K562 (cell line): ENCODE measurements around the gene IFNGR1. TPM values are rescaled to one million over a fixed set of nuclear protein-coding genes. Genes with fewer than 3 reads are reported as not detected.

ENCODE experiments used
- BCOR ChIP-seq: fragments of 450-650 bp; IDR thresholded peaks from 2 replicates; pipeline ENCODE4 v1.6.1; 2016
- E2F8 ChIP-seq: fragments of 450-650 bp; IDR thresholded peaks from 2 replicates; pipeline ENCODE4 v1.7.1; 2018; ENCODE audit warnings: mild to moderate bottlenecking, low read depth; ENCODE audit not compliant: partially characterized antibody
- FOXA1 ChIP-seq: fragments of 450-650 bp; IDR thresholded peaks from 2 replicates; pipeline ENCODE4 v1.6.1; 2016; ENCODE audit warnings: mild to moderate bottlenecking, borderline replicate concordance
- HLTF ChIP-seq: fragments of 450-650 bp; IDR thresholded peaks from 2 replicates; pipeline ENCODE4 v1.6.1; 2016
- ILK ChIP-seq: fragments of 450-650 bp; IDR thresholded peaks from 2 replicates; pipeline ENCODE4 v1.6.1; 2016; ENCODE audit warnings: missing genetic modification characterization, low read depth, mild to moderate bottlenecking, missing compliant biosample characterization, moderate library complexity, borderline replicate concordance
- IRF1 ChIP-seq: sonication (generic); formaldehyde crosslinking; IDR thresholded peaks from 2 replicates; pipeline ENCODE4 v1.8.0; 2022; ENCODE audit warnings: missing genetic modification reagents, mild to moderate bottlenecking, borderline replicate concordance
- NCOR1 ChIP-seq: fragments of 450-650 bp; IDR thresholded peaks from 2 replicates; pipeline ENCODE4 v1.6.1; 2016; ENCODE audit warnings: mild to moderate bottlenecking, moderate library complexity
- NFE2L1 ChIP-seq: fragments of 450-650 bp; IDR thresholded peaks from 2 replicates; pipeline ENCODE4 v1.6.1; 2016; ENCODE audit warnings: missing genetic modification characterization, low read depth, mild to moderate bottlenecking, missing compliant biosample characterization, moderate library complexity, borderline replicate concordance
- STAT6 ChIP-seq: sonication (generic); formaldehyde crosslinking; IDR thresholded peaks from 2 replicates; pipeline ENCODE4 v1.8.1; 2023; ENCODE audit warnings: mild to moderate bottlenecking, missing genetic modification reagents
- USF1 ChIP-seq: sonication (generic); formaldehyde crosslinking; IDR thresholded peaks from 2 replicates; pipeline ENCODE4 v1.9.0; 2022; ENCODE audit warnings: mild to moderate bottlenecking, missing genetic modification reagents
- ZC3H4 ChIP-seq: sonication (generic); formaldehyde crosslinking; IDR thresholded peaks from 2 replicates; pipeline ENCODE4 v1.9.0; 2021; ENCODE audit warnings: missing genetic modification reagents, borderline replicate concordance
- ZFP30 ChIP-seq: fragments of 250-450 bp; sonication (Bioruptor Pico); IDR thresholded peaks from 2 replicates; pipeline ENCODE4 v1.8.0; 2022; ENCODE audit warnings: moderate library complexity, mild to moderate bottlenecking, inconsistent platforms, borderline replicate concordance
- ZNF239 ChIP-seq: fragments of 250-450 bp; sonication (Bioruptor Pico); IDR thresholded peaks from 2 replicates; pipeline ENCODE4 v1.4.0; 2020; ENCODE audit warnings: mild to moderate bottlenecking
- ZNF395 ChIP-seq: fragments of 200-800 bp; sonication (Bioruptor generic); IDR thresholded peaks from 2 replicates; pipeline ENCODE4 v1.6.1; 2017; ENCODE audit warnings: missing genetic modification characterization, missing compliant biosample characterization
- ZNF589 ChIP-seq: fragments of 200-800 bp; sonication (Bioruptor generic); IDR thresholded peaks from 2 replicates; pipeline ENCODE4 v1.6.1; 2016; ENCODE audit warnings: low read depth, missing genetic modification characterization, missing compliant biosample characterization
- ZNF655 ChIP-seq: fragments of 250-450 bp; sonication (Bioruptor Pico); IDR thresholded peaks from 2 replicates; pipeline ENCODE4 v1.5.0; 2021
- ZSCAN29 ChIP-seq: fragments of 450-650 bp; IDR thresholded peaks from 2 replicates; pipeline ENCODE4 v1.6.1; 2017
- polyA plus RNA-seq, 8 experiments: library from polyadenylated mRNA; depleted of rRNA in 4 of 8; stranded (reverse) in 5 of 8; unstranded in 3 of 8; fragments of >200 nt; fragmentation: Nextera tagmentation in 2 of 8; fragmentation: Illumina TruSeq in 1 of 8; extraction: Ambion mirVana in 2 of 8; extraction: Trizol in 1 of 8; gene quantifications; 2 replicates each; pipeline versions ENCODE4 v1.2.1 to v1.2.3, GENCODE V29; 2011 to 2014; ENCODE audit warnings: inconsistent platforms in 1 of 8, missing spikeins in 1 of 8
- total RNA-seq, 7 experiments: library from RNA; depleted of rRNA in 6 of 7; stranded (reverse); fragments of >200 nt in 6 of 7; fragmentation: Illumina TruSeq in 2 of 7; extraction: Trizol in 2 of 7; gene quantifications; 2 replicates each; pipeline versions ENCODE4 v1.2.1 to v1.2.3, GENCODE V29; 2011 to 2021; ENCODE audit warnings: low replicate concordance in 1 of 7

Gene IFNGR1
- total and polyA plus RNA-seq, 9 of the 15 experiments (the other 6 are each of a cell fraction or from before 2014, with no cell fraction given): 14.7 to 47.0 (median 26.7) TPM

GRCh38 chr6:137170266-137171052 is 48.7 kb downstream of the IFNGR1 start (continued):
- TF ChIP-seq NCOR1 (peak; percentile 82), E2F8 (no peak), ILK (tag) (0 out of 2 replicates have a peak, but pooled peaks have one; percentile 46), USF1 (CRISPR knock-in tag) (no peak), ZC3H4 (CRISPR knock-in tag) (no peak), ZFP30 (CRISPR knock-in tag) (no peak), IRF1 (CRISPR knock-in tag) (no peak), ZSCAN29 (no peak), ZNF239 (CRISPR knock-in tag) (peak; percentile 75), FOXA1 (no peak), ZNF589 (CRISPR knock-in tag) (peak; percentile 74; the same call in 1 of the 2 replicates), NFE2L1 (tag) (no peak), HLTF (no peak), BCOR (no peak), STAT6 (CRISPR knock-in tag) (no peak), ZNF395 (peak; percentile 74; the same call in 1 of the 2 replicates), ZNF655 (CRISPR knock-in tag) (no peak)
